ENCODE measurements around the gene OTUD5.

GRCh38 chrX:48905090-48905790, 52.2 kb downstream of the OTUD5 start:
- TF ChIP-seq CTCF (tag by site-specific recombination; IDR thresholded peaks at IDR 0.05) (no peak), YY2 (tag by site-specific recombination; IDR thresholded peaks at IDR 0.05) (no peak), ZBTB7A (tag by site-specific recombination; IDR thresholded peaks at IDR 0.05; ENCODE audit: low read depth) (no peak), TCF7L2 (IDR thresholded peaks at IDR 0.05; ENCODE audit: borderline replicate concordance, low read depth, low read length) (no peak), ZSCAN30 (tag by site-specific recombination; IDR thresholded peaks at IDR 0.05) (no peak), KLF7 (tag by site-specific recombination; IDR thresholded peaks at IDR 0.05; ENCODE audit: borderline replicate concordance) (no peak), ZNF133 (tag by site-specific recombination; IDR thresholded peaks at IDR 0.05) (no peak), PATZ1 (tag by site-specific recombination; IDR thresholded peaks at IDR 0.05) (no peak), KLF9 (tag by site-specific recombination; IDR thresholded peaks at IDR 0.05; ENCODE audit: low read depth) (no peak), ZNF830 (tag by site-specific recombination; IDR thresholded peaks at IDR 0.05; ENCODE audit: low read depth) (no peak), RBAK (tag by site-specific recombination; IDR thresholded peaks at IDR 0.05) (no peak), ZNF394 (tag by site-specific recombination; IDR thresholded peaks at IDR 0.05; ENCODE audit: borderline replicate concordance) (no peak)
- TF ChIP-seq, protein P1, sequence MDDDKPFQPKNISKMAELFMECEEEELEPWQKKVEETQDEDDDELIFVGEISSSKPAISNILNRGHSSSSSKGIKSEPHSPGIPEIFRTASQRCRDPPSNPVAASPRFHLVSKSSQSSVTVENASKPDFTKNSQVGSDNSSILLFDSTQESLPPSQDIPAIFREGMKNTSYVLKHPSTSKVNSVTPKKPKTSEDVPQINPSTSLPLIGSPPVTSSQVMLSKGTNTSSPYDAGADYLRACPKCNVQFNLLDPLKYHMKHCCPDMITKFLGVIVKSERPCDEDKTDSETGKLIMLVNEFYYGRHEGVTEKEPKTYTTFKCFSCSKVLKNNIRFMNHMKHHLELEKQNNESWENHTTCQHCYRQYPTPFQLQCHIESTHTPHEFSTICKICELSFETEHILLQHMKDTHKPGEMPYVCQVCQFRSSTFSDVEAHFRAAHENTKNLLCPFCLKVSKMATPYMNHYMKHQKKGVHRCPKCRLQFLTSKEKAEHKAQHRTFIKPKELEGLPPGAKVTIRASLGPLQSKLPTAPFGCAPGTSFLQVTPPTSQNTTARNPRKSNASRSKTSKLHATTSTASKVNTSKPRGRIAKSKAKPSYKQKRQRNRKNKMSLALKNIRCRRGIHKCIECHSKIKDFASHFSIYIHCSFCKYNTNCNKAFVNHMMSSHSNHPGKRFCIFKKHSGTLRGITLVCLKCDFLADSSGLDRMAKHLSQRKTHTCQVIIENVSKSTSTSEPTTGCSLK (tag by site-specific recombination; IDR thresholded peaks at IDR 0.05), result no peak
